OCI-LY7 (cell line): ENCODE measurements around the gene TUBGCP6. TPM values are rescaled to one million over a fixed set of nuclear protein-coding genes. Genes with fewer than 3 reads are reported as not detected.
"Not testable (repeated sequence)": the region's sequence is repeated elsewhere in the genome, so short reads cannot be mapped to it uniquely, and the experiment has no call there.

ENCODE experiments used
- BruUV-seq: library from RNA; stranded (reverse); fragments of 400-500 nt; replicated peaks from 2 replicates; lab custom pipeline; 2021; lab: Mats Ljungman, UMichigan
- CTCF ChIA-PET: fragments of 300-600 bp; sonication (Branson Sonifier 250); formaldehyde crosslinking; loops from one replicate; lab custom pipeline; 2022; ENCODE audit warnings: antibody characterized with exemption; ENCODE audit not compliant: unreplicated experiment; lab: Charles Lee
- POLR2A ChIA-PET: fragments of 300-600 bp; sonication (Branson Sonifier 250); formaldehyde crosslinking; loops from one replicate; lab custom pipeline; 2022; ENCODE audit warnings: antibody characterized with exemption; lab: Charles Lee
- DNase-seq: peaks from one replicate; pipeline ENCODE4 v3.0.0-alpha.2; 2015; ENCODE audit warnings: low spot score
- H2AFZ ChIP-seq: fragments of 200-600 bp; sonication (generic), shearing (Covaris generic); 2 replicates; pipeline ENCODE4 v1.6.1; 2014; ENCODE audit warnings: mild to moderate bottlenecking, antibody characterized with exemption, low read length, moderate library complexity
- H3K27ac ChIP-seq: fragments of 200-600 bp; sonication (generic); 2 replicates; pipeline ENCODE4 v1.5.1; 2014; ENCODE audit warnings: mixed run types, low read depth, mild to moderate bottlenecking, moderate library complexity, low read length, inconsistent platforms; ENCODE audit not compliant: poor library complexity, severe bottlenecking
- H3K36me3 ChIP-seq: fragments of 200-600 bp; sonication (generic); 2 replicates; pipeline ENCODE4 v1.6.1; 2014; ENCODE audit warnings: mild to moderate bottlenecking, antibody characterized with exemption, low read length, moderate library complexity, mixed read lengths; ENCODE audit not compliant: insufficient read depth
- H3K4me1 ChIP-seq: fragments of 200-600 bp; sonication (generic); 2 replicates; pipeline ENCODE4 v1.5.1; 2014; ENCODE audit warnings: mild to moderate bottlenecking, low read length; ENCODE audit not compliant: insufficient read depth, poor library complexity, severe bottlenecking
- H3K4me2 ChIP-seq: fragments of 200-600 bp; sonication (generic); 2 replicates; pipeline ENCODE4 v1.6.1; 2014; ENCODE audit warnings: mild to moderate bottlenecking, low read length
- H3K4me3 ChIP-seq: fragments of 200-600 bp; sonication (generic); 2 replicates; pipeline ENCODE4 v1.5.1; 2014; ENCODE audit warnings: mild to moderate bottlenecking, low read depth, low read length; ENCODE audit not compliant: poor library complexity, severe bottlenecking
- H3K79me2 ChIP-seq: fragments of 200-600 bp; sonication (generic); 2 replicates; pipeline ENCODE4 v1.6.1; 2016; ENCODE audit warnings: low read depth, mild to moderate bottlenecking, low read length, moderate library complexity, mixed read lengths; ENCODE audit not compliant: insufficient read depth
- H3K9me2 ChIP-seq: fragments of 200-600 bp; sonication (generic); 2 replicates; pipeline ENCODE4 v1.6.1; 2016; ENCODE audit warnings: mild to moderate bottlenecking, low read length, mixed read lengths; ENCODE audit not compliant: insufficient read depth
- H3K9me3 ChIP-seq: fragments of 200-600 bp; sonication (generic); 2 replicates; pipeline ENCODE4 v1.6.1; 2014; ENCODE audit warnings: mild to moderate bottlenecking, mixed run types, low read length, mixed read lengths
- H4K20me1 ChIP-seq: fragments of 200-600 bp; sonication (generic); 2 replicates; pipeline ENCODE4 v1.6.1; 2014; ENCODE audit warnings: mild to moderate bottlenecking, antibody characterized with exemption, low read length, moderate library complexity, mixed read lengths; ENCODE audit not compliant: insufficient read depth
- EZH2phosphoT487 ChIP-seq: fragments of 200-600 bp; sonication (generic); IDR thresholded peaks from 2 replicates; pipeline ENCODE4 v1.6.1; 2018; ENCODE audit warnings: low read depth, borderline replicate concordance, mild to moderate bottlenecking, mixed run types, antibody characterized with exemption, low read length, moderate library complexity, mixed read lengths
- intact Hi-C: fragments of 100-400 bp; cut with micrococcal nuclease; formaldehyde crosslinking; loops from one replicate; pipeline ENCODE4 v1.10.0; 2022; ENCODE audit not compliant: unreplicated experiment
- total RNA-seq, 2 experiments: library from RNA; depleted of rRNA in 1 of 2; stranded (reverse); fragments of >200 nt in 1 of 2; shearing (Covaris generic) in 1 of 2; gene quantifications; 2 replicates each; pipeline ENCODE4 v1.2.3, GENCODE V29; 2014 to 2022
- TF ChIP-seq, protein P1 (sequence below): fragments of 200-600 bp; sonication (generic); conservative IDR thresholded peaks from 2 replicates; pipeline ENCODE4 v1.5.1; 2014; ENCODE audit warnings: mild to moderate bottlenecking, antibody characterized with exemption, low read length, moderate library complexity, mixed read lengths

Gene TUBGCP6
- total RNA-seq, 2 experiments from 2014 or later = 57.7 to 63.2 TPM

DNA sequence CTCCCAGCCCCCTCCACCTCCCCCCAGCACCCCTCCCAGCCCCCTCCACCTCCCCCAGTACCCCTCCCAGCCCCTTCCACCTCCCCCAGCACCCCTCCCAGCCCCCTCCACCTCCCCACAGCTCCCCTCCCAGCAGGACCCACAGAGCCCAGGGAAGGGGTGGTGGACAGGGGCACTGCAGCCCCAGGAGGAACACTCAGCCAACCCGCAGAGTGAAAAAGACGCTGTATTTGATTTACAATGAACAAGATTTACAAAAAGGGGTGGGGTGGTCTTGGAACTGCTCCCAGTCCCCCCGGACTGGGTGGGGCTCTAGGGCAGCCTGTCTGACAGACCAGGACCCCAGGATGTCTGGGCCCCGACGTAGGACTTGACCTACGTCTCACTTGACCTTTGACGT is 29.9 kb upstream of the TUBGCP6 start:
- Histone ChIP-seq H3K79me2 (no peaks in the 10 kb centered on the region), H3K4me2 (no peak overlapping the region), H3K27ac (no peak overlapping the region), H3K9me2 (no peaks in the 10 kb centered on the region), H3K9me3 (peaks cover 5% of the 10 kb centered on the region; the same call in 1 of the 2 replicates), H3K4me3 (no peak overlapping the region), H2AFZ (no peak overlapping the region), H3K36me3 (peaks cover 16% of the 10 kb centered on the region; the same call in 1 of the 2 replicates), H4K20me1 (no peaks in the 10 kb centered on the region), H3K4me1 (peaks cover 24% of the 10 kb centered on the region)
- intact Hi-C loops = loop anchor here (5.0 kb wide), 1 partner anchor 233 kb away; the partner anchor contains the start of genes LMF2 and NCAPH2
- no peak for DNase-seq
- POLR2A ChIA-PET = no interaction called here
- BruUV-seq = no TSS peak
- CTCF ChIA-PET = no interaction called here
- no peak for TF ChIP-seq EZH2phosphoT487
- TF ChIP-seq, protein P1, sequence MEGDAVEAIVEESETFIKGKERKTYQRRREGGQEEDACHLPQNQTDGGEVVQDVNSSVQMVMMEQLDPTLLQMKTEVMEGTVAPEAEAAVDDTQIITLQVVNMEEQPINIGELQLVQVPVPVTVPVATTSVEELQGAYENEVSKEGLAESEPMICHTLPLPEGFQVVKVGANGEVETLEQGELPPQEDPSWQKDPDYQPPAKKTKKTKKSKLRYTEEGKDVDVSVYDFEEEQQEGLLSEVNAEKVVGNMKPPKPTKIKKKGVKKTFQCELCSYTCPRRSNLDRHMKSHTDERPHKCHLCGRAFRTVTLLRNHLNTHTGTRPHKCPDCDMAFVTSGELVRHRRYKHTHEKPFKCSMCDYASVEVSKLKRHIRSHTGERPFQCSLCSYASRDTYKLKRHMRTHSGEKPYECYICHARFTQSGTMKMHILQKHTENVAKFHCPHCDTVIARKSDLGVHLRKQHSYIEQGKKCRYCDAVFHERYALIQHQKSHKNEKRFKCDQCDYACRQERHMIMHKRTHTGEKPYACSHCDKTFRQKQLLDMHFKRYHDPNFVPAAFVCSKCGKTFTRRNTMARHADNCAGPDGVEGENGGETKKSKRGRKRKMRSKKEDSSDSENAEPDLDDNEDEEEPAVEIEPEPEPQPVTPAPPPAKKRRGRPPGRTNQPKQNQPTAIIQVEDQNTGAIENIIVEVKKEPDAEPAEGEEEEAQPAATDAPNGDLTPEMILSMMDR = no peak

DNA sequence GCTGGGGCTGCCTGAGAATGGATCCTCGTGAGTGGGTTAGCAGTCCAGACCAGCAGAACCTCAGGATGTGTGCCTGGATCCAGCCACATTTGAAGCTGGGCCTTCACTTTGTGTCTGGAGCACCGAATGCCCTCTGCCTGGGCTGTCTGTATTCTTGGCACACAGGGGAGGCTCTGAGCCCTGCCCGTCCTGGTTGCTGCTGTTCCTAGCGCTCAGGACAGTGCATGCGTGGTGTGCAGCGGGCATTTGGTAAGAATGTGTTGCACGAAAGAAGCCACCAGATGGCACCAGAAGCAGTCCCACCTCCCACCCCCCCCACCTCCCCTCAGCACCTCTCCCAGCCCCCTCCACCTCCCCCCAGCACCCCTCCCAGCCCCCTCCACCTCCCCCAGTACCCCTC is 29.5 kb upstream of the TUBGCP6 start:
- Histone ChIP-seq H3K9me2 (no peaks in the 10 kb centered on the region), H2AFZ (no peak overlapping the region), H4K20me1 (no peaks in the 10 kb centered on the region), H3K4me2 (no peak overlapping the region), H3K36me3 (peaks cover 16% of the 10 kb centered on the region; the same call in 1 of the 2 replicates), H3K27ac (no peak overlapping the region), H3K4me1 (peaks cover 29% of the 10 kb centered on the region), H3K9me3 (peaks cover 5% of the 10 kb centered on the region; the same call in 1 of the 2 replicates), H3K79me2 (no peaks in the 10 kb centered on the region), H3K4me3 (no peak overlapping the region)
- BruUV-seq = no TSS peak
- CTCF ChIA-PET = no interaction called here
- TF ChIP-seq, protein P1 = peak; percentile 47
- no peak for TF ChIP-seq EZH2phosphoT487
- intact Hi-C loops = loop anchor here (5.0 kb wide), 1 partner anchor 233 kb away; the partner anchor contains the start of genes LMF2 and NCAPH2
- DNase-seq = peak; percentile 80
- POLR2A ChIA-PET = no interaction called here

DNA sequence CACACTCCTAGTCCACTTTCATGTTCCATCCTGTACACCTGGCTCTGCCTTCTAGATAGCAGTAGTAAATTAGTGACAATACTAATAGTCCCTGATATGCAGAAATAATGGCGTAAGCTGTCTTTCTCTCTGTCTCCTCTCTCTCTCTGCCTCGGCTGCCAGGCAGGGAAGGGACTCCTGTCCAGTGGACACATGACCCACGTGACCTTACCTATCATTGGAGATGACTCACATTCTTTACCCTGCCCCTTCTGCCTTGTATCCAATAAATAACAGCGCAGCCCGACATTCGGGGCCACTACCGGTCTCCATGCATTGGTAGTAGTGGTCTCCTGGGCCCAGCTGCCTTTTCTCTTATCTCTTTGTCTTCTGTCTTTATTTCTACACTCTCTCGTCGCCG is 29.0 kb upstream of the TUBGCP6 start:
- H3K79me2 ChIP-seq, H3K4me3 ChIP-seq, H3K9me3 ChIP-seq, BruUV-seq, H3K27ac ChIP-seq, H2AFZ ChIP-seq, H3K4me2 ChIP-seq, H4K20me1 ChIP-seq, POLR2A ChIA-PET, H3K9me2 ChIP-seq, DNase-seq, CTCF ChIA-PET: not testable (repeated sequence)
- intact Hi-C loops = loop anchor here (5.0 kb wide), 1 partner anchor 234 kb away; the partner anchor contains the start of genes LMF2 and NCAPH2
- H3K4me1 ChIP-seq = peaks cover 34% of the 10 kb centered on the region
- H3K36me3 ChIP-seq = peaks cover 16% of the 10 kb centered on the region; the same call in 1 of the 2 replicates
